Effector memory CD4-positive, alpha-beta T cell (primary cell): ENCODE measurements around the gene AMER2.

Experiments used
- DNase-seq, 3 donors: peaks; one replicate each; pipeline ENCODE4 v3.0.0-alpha.2; 2020
- H3K27ac ChIP-seq: 2 replicates; pipeline ENCODE4 v1.7.0; 2013; ENCODE audit warnings: mild to moderate bottlenecking, low read length, moderate library complexity; ENCODE audit not compliant: insufficient read depth, poor library complexity, severe bottlenecking
- H3K27me3 ChIP-seq: replicated peaks from 2 replicates; pipeline ENCODE4 v1.7.0; 2013; ENCODE audit warnings: mild to moderate bottlenecking, low read length; ENCODE audit not compliant: insufficient read depth, control insufficient read depth, poor library complexity, severe bottlenecking
- H3K36me3 ChIP-seq: 2 replicates; pipeline ENCODE4 v1.7.0; 2013; ENCODE audit warnings: mild to moderate bottlenecking, low read length, moderate library complexity; ENCODE audit not compliant: control insufficient read depth, insufficient read depth
- H3K4me1 ChIP-seq: 2 replicates; pipeline ENCODE4 v1.7.0; 2013; ENCODE audit warnings: low read length, mild to moderate bottlenecking; ENCODE audit not compliant: control insufficient read depth, insufficient read depth, poor library complexity, severe bottlenecking
- H3K4me3 ChIP-seq: 2 replicates; pipeline ENCODE4 v1.7.0; 2013; ENCODE audit warnings: low read length, low read depth, mild to moderate bottlenecking; ENCODE audit not compliant: insufficient read depth, poor library complexity, severe bottlenecking
- H3K9me3 ChIP-seq: 2 replicates; pipeline ENCODE4 v1.7.0; 2013; ENCODE audit warnings: mild to moderate bottlenecking, low read length, moderate library complexity; ENCODE audit not compliant: control insufficient read depth
- total RNA-seq, 3 donors: gene quantifications; one replicate each; lab custom pipeline; 2026; lab: John Stamatoyannopoulos, UW

Gene AMER2
- 0 reads per million in 3 donors for total RNA-seq

- no peak for DNase-seq
- peaks cover 5% of the 10 kb centered on the region for H3K4me1 ChIP-seq
- H3K36me3 ChIP-seq, result no peaks in the 10 kb centered on the region
- H3K4me3 ChIP-seq, result peak within 1 kb of the TSS; percentile 25
- no peaks in the 10 kb centered on the region for H3K9me3 ChIP-seq
- peaks cover 5% of the 10 kb centered on the region for H3K27me3 ChIP-seq
- no peak within 1 kb of the TSS for H3K27ac ChIP-seq
These were observed at the start of gene AMER2 for GRCh38 chr13:25171517-25172302. TSS of gene AMER2 (minus strand) at chr13:25172288. CDS start at chr13:25171619, 669 bp downstream.

- H3K27me3 ChIP-seq, result no peaks in the 10 kb centered on the region
- H3K9me3 ChIP-seq, result no peaks in the 10 kb centered on the region
- DNase-seq, result no peak
- no peaks in the 10 kb centered on the region for H3K4me1 ChIP-seq
- no peaks in the 10 kb centered on the region for H3K36me3 ChIP-seq
- H3K27ac ChIP-seq, result no peak overlapping the region
- H3K4me3 ChIP-seq, result no peak overlapping the region
These were observed 45.9 kb upstream of the AMER2 start for GRCh38 chr13:25218019-25218418.

GRCh38 chr13:25217023-25217885 is 45.2 kb upstream of the AMER2 start:
- no peak overlapping the region for H3K27ac ChIP-seq
- H3K27me3 ChIP-seq, result no peaks in the 10 kb centered on the region
- no peak for DNase-seq

GRCh38 chr13:25215253-25215575 is 43.1 kb upstream of the AMER2 start:
- no peaks in the 10 kb centered on the region for H3K27me3 ChIP-seq
- no peak overlapping the region for H3K4me3 ChIP-seq
- H3K27ac ChIP-seq, result no peak overlapping the region
- DNase-seq, result no peak
- no peaks in the 10 kb centered on the region for H3K9me3 ChIP-seq
- H3K36me3 ChIP-seq, result no peaks in the 10 kb centered on the region
- H3K4me1 ChIP-seq, result no peaks in the 10 kb centered on the region

More at GRCh38 chr13:25217023-25217885, 45.2 kb upstream of the AMER2 start:
- no peak overlapping the region for H3K4me3 ChIP-seq
- H3K36me3 ChIP-seq, result no peaks in the 10 kb centered on the region
- no peaks in the 10 kb centered on the region for H3K9me3 ChIP-seq
- H3K4me1 ChIP-seq, result no peaks in the 10 kb centered on the region

- no peak for DNase-seq
- H3K9me3 ChIP-seq, result no peaks in the 10 kb centered on the region
- H3K36me3 ChIP-seq, result no peaks in the 10 kb centered on the region
- no peaks in the 10 kb centered on the region for H3K27me3 ChIP-seq
- no peak overlapping the region for H3K4me3 ChIP-seq
- no peaks in the 10 kb centered on the region for H3K4me1 ChIP-seq
- no peak overlapping the region for H3K27ac ChIP-seq
These were observed 42.6 kb upstream of the AMER2 start for GRCh38 chr13:25214491-25215252.

GRCh38 chr13:25213715-25214114 is 41.6 kb upstream of the AMER2 start:
- H3K36me3 ChIP-seq, result no peaks in the 10 kb centered on the region
- no peaks in the 10 kb centered on the region for H3K9me3 ChIP-seq
- DNase-seq, result no peak
- H3K27ac ChIP-seq, result no peak overlapping the region
- H3K27me3 ChIP-seq, result no peaks in the 10 kb centered on the region
- H3K4me1 ChIP-seq, result no peaks in the 10 kb centered on the region
- H3K4me3 ChIP-seq, result no peak overlapping the region

- no peak for DNase-seq
- no peaks in the 10 kb centered on the region for H3K9me3 ChIP-seq
- no peaks in the 10 kb centered on the region for H3K4me1 ChIP-seq
These were observed 38.9 kb upstream of the AMER2 start for GRCh38 chr13:25210842-25211569.

GRCh38 chr13:25207291-25207810 is 35.3 kb upstream of the AMER2 start:
- Histone ChIP-seq H3K4me3 (no peak overlapping the region), H3K9me3 (no peaks in the 10 kb centered on the region), H3K36me3 (no peaks in the 10 kb centered on the region), H3K27ac (no peak overlapping the region), H3K4me1 (no peaks in the 10 kb centered on the region), H3K27me3 (no peaks in the 10 kb centered on the region)
- DNase-seq, result no peak

More at GRCh38 chr13:25210842-25211569, 38.9 kb upstream of the AMER2 start:
- Histone ChIP-seq H3K4me3 (no peak overlapping the region), H3K27ac (no peak overlapping the region), H3K27me3 (no peaks in the 10 kb centered on the region), H3K36me3 (no peaks in the 10 kb centered on the region)

- Histone ChIP-seq H3K27me3 (no peaks in the 10 kb centered on the region), H3K9me3 (no peaks in the 10 kb centered on the region)
These were observed 32.8 kb upstream of the AMER2 start for GRCh38 chr13:25204863-25205262.

More at GRCh38 chr13:25204863-25205262, 32.8 kb upstream of the AMER2 start:
- Histone ChIP-seq H3K36me3 (no peaks in the 10 kb centered on the region), H3K27ac (no peak overlapping the region), H3K4me1 (no peaks in the 10 kb centered on the region), H3K4me3 (no peak overlapping the region)
- no peak for DNase-seq
